Stimulated activated CD8-positive, alpha-beta memory T cell treated with anti-CD3 and anti-CD28 coated beads, Interleukin-15, amount 100 ng/mL, for 1 hour (primary cell): Measurements from ENCODE around the gene ADAMTS2.

ENCODE experiments used
- DNase-seq: peaks from one replicate; pipeline ENCODE4 v3.0.0-alpha.2; 2020; ENCODE audit warnings: low read depth

The ADAMTS2 gene

GRCh38 chr5:179177711-179178575 is 167.3 kb downstream of the ADAMTS2 start:
- no peak for DNase-seq

GRCh38 chr5:179176571-179177230 is 168.6 kb downstream of the ADAMTS2 start:
- DNase-seq = no peak

GRCh38 chr5:179176166-179176565 is 169.1 kb downstream of the ADAMTS2 start:
- DNase-seq = no peak

- no peak for DNase-seq
Measured at GRCh38 chr5:179171816-179172745, 173.2 kb downstream of the ADAMTS2 start.

- no peak for DNase-seq
Measured at GRCh38 chr5:179171251-179171815, 173.9 kb downstream of the ADAMTS2 start.

- no peak for DNase-seq
Measured at GRCh38 chr5:179170606-179171005, 174.7 kb downstream of the ADAMTS2 start.

GRCh38 chr5:179169836-179170235 is 175.4 kb downstream of the ADAMTS2 start:
- DNase-seq = no peak

- no peak for DNase-seq
Measured at GRCh38 chr5:179168664-179169063, 176.6 kb downstream of the ADAMTS2 start.

GRCh38 chr5:179167871-179168451 is 177.3 kb downstream of the ADAMTS2 start:
- DNase-seq = no peak

- DNase-seq = peak; percentile 33
Measured at GRCh38 chr5:179166886-179167841, 178.1 kb downstream of the ADAMTS2 start.

GRCh38 chr5:179166171-179166885 is 178.9 kb downstream of the ADAMTS2 start:
- DNase-seq = no peak

- no peak for DNase-seq
Measured at GRCh38 chr5:179165421-179166170, 179.7 kb downstream of the ADAMTS2 start.

- no peak for DNase-seq
Measured at GRCh38 chr5:179164331-179165311, 180.6 kb downstream of the ADAMTS2 start.

GRCh38 chr5:179163236-179164155 is 181.8 kb downstream of the ADAMTS2 start:
- no peak for DNase-seq

- no peak for DNase-seq
Measured at GRCh38 chr5:179162351-179163235, 182.7 kb downstream of the ADAMTS2 start.

- DNase-seq = no peak
Measured at GRCh38 chr5:179161901-179162300, 183.4 kb downstream of the ADAMTS2 start.
